SKM-1 (cell line): Measurements from ENCODE around the gene EXOC3L2.

Source experiments
- DNase-seq: peaks from one replicate; lab custom pipeline; 2025; ENCODE audit not compliant: unreplicated experiment; lab: John Stamatoyannopoulos, UW

EXOC3L2 gene

GRCh38 chr19:45180936-45181335 lies 64.3 kb downstream of the EXOC3L2 start:
- no peak for DNase-seq

- no peak for DNase-seq
Measured at GRCh38 chr19:45179892-45180370, 65.3 kb downstream of the EXOC3L2 start.

GRCh38 chr19:45179072-45179891 lies 65.9 kb downstream of the EXOC3L2 start:
- no peak for DNase-seq

GRCh38 chr19:45178262-45179071 lies 66.7 kb downstream of the EXOC3L2 start, which contains the start of gene BLOC1S3:
TSS of gene BLOC1S3 (plus strand) at chr19:45178784. CDS start at chr19:45179297, 513 bp downstream.
- peak; percentile 95 for DNase-seq

DNA sequence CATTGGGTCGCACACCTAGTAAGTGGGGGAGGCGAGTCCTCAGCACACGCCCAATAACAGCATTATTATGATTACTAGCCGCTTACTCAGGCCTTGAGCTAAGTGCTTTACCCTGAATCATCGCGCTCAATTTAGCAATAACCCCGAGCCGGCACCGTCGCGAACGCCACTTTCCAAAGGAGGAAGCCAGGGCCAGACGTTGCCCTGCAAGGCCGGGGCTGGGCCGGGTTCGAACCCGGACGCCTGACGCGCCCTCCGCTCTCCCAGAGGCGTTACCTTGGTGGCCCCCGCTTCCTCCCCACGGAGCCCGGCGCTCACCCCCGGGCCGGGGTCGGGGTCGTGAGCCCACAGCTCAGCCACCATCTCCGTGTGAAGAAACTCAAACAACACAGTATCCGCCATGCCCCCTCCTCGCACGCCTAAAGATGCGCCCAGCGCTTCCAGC lies 67.4 kb downstream of the EXOC3L2 start, which contains the start of gene TRAPPC6A:
Gene TRAPPC6A, minus strand, starts transcription at position 421 of the 445 bp plus-strand sequence. Its CDS starts 19 bp downstream, at position 402.
- no peak for DNase-seq

DNA sequence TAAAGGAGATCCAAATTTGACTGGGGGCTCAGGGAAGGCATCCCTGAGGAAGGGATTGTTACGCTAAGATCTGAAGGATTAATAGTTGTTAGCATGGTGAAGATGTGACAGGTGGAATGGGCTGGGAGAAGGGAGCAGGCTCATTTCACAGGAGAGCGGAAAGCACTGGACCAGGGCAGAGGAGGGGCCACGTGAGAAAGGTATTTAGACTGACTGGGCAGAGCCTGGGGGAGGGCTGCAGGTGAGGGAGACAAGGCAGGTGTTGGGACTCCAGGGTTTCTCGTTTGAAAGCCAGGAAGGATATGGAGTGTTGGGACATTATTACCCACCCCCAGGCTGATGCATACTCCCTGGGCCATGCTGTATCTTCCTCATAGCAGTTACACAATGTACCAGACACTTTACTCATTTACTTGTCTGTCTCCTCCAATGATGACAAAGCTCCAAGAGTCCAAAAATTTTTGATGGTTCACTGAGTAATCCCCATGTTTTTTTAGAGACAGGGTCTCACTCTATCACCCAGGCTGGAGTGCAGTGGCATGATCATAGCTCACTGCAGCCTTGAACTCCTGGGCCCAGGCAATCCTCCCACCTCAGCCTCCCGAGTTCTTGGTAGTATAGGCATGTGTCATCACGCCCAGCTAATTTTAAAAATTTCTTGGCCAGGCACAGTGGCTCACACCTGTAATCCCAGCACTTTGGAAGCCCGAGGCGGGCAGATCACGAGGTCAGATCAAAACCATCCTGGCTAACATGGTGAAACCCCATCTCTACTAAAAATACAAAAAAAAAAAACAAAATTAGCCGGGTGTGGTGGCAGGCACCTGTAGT lies 69.5 kb downstream of the EXOC3L2 start:
- DNase-seq: no peak

DNA sequence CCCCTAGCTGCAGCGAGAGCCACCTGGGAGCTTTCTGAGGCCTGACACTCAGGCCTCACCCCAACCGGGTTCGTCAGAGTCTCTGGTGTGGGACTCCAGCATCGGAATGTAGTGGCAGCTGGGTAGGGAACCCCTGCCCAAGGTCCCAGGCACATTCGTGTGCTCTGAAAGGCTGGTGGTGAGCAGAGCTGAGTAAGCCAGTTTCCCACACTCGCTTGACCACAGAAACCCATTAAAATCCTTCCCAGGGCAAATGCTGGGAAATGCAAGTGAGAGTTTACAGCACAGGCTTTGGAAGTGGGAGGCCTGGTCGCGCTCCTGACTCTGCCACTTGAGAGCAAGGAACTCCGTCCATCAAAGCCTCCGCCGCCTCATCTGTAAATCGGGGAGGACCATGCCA lies 71.4 kb downstream of the EXOC3L2 start:
- DNase-seq: no peak

DNA sequence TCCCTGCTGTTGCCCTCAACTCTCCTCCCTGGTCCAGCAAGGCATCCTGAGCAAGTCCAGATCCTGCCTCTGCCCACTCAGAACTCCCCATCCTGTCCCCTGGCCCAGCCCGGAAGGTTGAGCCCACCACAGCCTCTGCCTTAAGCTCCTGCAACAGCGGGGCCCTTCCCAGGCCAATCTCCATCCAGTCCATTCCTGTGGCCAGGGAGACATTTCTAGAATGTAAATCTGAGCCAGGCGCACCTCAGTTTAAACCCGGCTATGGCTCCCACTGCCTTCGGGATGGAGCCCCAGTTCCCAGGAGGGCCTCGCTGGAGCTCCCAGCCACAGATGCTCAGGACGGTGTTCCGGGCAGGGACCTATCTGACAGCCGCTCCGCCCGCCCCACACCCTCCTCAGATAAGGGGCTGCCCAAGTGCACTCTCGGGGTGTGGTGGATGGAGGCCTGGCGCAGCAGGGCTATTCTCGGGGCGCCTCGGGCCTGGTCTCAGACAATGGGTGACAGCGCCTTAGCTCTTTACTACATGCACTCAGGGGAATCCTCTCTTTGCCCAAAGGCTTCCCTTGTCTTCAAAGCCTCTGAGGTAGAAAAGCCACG lies 72.5 kb downstream of the EXOC3L2 start:
- DNase-seq: no peak

GRCh38 chr19:45172173-45172572 lies 73.0 kb downstream of the EXOC3L2 start:
- DNase-seq: no peak

DNA sequence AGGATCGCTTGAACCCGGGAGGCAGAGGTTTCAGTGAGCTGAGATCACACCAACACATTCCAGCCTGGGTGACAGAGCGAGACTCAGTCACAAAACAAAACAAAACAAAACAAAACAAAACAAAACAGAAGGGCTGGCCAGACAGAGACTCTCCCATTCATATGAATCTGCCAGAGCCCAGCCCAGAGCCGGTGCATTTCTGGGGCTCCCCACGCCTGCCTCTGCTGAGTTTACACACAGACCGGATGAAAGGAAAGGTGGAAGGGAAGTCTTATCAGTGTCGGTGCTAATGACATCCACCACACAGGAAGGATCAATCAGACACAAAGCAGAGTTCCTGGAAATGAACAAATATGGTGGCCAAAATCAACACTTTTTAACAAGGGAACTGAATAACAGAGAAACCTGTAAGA lies 74.0 kb downstream of the EXOC3L2 start:
- DNase-seq: no peak

- no peak for DNase-seq
Measured at GRCh38 chr19:45170146-45171106, 74.8 kb downstream of the EXOC3L2 start.

- no peak for DNase-seq
Measured at GRCh38 chr19:45169602-45170001, 75.6 kb downstream of the EXOC3L2 start.

GRCh38 chr19:45168767-45169351 lies 76.3 kb downstream of the EXOC3L2 start:
- no peak for DNase-seq

DNA sequence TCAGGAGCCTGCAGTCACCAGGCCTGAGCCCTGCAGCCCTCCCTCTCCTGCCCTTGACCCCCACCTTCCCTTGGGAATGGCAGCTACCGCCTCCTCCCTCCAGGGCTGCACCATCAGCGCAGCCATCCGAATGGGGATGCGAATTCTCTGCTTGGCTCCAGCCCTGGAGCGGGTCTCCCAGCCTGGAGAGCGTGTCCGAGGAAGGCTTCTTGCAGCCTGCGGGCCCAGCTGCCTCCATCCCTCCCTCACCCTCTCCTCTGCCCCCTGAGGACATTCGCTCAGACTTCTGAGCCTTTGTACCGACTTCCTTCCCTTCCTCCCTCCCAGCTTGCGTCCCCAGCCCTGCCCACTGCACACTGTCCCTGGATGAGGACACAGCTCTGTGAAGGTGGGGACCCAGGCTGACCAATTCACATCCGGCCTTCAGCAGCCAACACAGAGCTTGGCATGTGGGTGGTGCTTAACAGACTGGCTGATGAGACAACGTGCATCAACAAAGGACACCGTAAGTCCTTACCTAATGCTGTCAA lies 78.4 kb downstream of the EXOC3L2 start:
- no peak for DNase-seq

- DNase-seq: no peak
Measured at GRCh38 chr19:45164577-45165335, 80.5 kb downstream of the EXOC3L2 start.

- no peak for DNase-seq
Measured at GRCh38 chr19:45163751-45164460, 81.3 kb downstream of the EXOC3L2 start.

DNA sequence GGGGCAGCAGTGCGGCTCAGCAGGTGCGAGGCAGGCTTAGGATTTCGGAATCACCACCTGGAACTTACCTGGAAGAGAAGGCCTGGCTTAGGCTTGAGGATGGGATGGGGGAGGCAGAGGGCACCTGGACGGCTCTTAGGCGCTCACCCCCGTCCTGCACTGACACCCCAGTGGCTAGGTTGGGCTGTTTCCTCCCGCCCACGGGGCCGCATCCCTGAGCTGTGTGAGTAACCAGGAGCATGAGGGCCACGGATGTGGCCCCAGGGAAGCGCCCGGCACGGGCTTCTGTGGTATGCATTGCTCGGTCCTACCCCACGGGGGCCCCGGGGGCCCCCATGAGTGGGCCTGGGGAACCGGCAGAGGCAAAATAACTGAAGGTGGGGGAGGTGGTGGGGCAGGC lies 82.1 kb downstream of the EXOC3L2 start:
- DNase-seq: no peak
